SK-N-SH (cell line): ENCODE results near the gene MAN2A2. TPM values are rescaled to one million over a fixed set of nuclear protein-coding genes. Genes with fewer than 3 reads are reported as not detected.

Experiments used
- CTCF ChIA-PET: fragments of 300-600, 350-600 bp; formaldehyde crosslinking; extraction: SDS; loops from one replicate; lab custom pipeline; 2021; lab: Yijun Ruan, JAX
- POLR2A ChIA-PET: fragments of 350-600 bp; sonication (Branson Sonifier 250); formaldehyde crosslinking; extraction: SDS; loops from one replicate; lab custom pipeline; 2020; ENCODE audit warnings: antibody characterized with exemption, inconsistent platforms; lab: Yijun Ruan, JAX
- DNase-seq: peaks from one replicate; pipeline ENCODE4 v3.0.0; 2012
- H2AFZ ChIP-seq: fragments of 200-600 bp; sonication (generic); 2 replicates; pipeline ENCODE4 v1.8.1; 2016; ENCODE audit warnings: antibody characterized with exemption, mild to moderate bottlenecking, low read depth
- H3F3A ChIP-seq: fragments of 200-600 bp; sonication (generic); replicated peaks from 2 replicates; pipeline ENCODE3; 2016; ENCODE audit warnings: antibody characterized with exemption, mild to moderate bottlenecking; ENCODE audit not compliant: insufficient read depth
- H3K27ac ChIP-seq, 2 experiments: fragments of 200-500 bp in 1 of 2; fragments of 200-600 bp in 1 of 2; sonication (Bioruptor generic) in 1 of 2; sonication (generic), shearing (Covaris generic) in 1 of 2; 2 replicates each; pipeline versions ENCODE4 v1.5.1 to v1.6.1; 2014 to 2016; ENCODE audit warnings: low read depth in 2 of 2, inconsistent platforms in 1 of 2, low read length in 1 of 2, mild to moderate bottlenecking in 1 of 2, mixed read lengths in 1 of 2
- H3K27me3 ChIP-seq: fragments of 200-600 bp; sonication (generic), shearing (Covaris generic); 2 replicates; pipeline ENCODE4 v1.6.1; 2016; ENCODE audit warnings: mixed run types; ENCODE audit not compliant: insufficient read depth
- H3K36me3 ChIP-seq, 2 experiments: fragments of 200-500 bp in 1 of 2; fragments of 200-600 bp in 1 of 2; sonication (Bioruptor generic) in 1 of 2; sonication (generic) in 1 of 2; replicated peaks in 1 of 2; 2 replicates each; pipeline versions ENCODE3 to v1.5.1; 2014 to 2016; ENCODE audit warnings: low read length in 1 of 2, mild to moderate bottlenecking in 1 of 2; ENCODE audit not compliant: insufficient read depth in 2 of 2, control insufficient read depth in 1 of 2
- H3K4me1 ChIP-seq, 2 experiments: fragments of 200-500 bp in 1 of 2; fragments of 200-600 bp in 1 of 2; sonication (Bioruptor generic) in 1 of 2; sonication (generic), shearing (Covaris generic) in 1 of 2; 2 replicates each; pipeline versions ENCODE4 v1.5.1 to v1.6.1; 2014 to 2016; ENCODE audit warnings: low read depth in 1 of 2, low read length in 1 of 2, mixed run types in 1 of 2; ENCODE audit not compliant: insufficient read depth in 2 of 2, control insufficient read depth in 1 of 2
- H3K4me2 ChIP-seq: fragments of 200-600 bp; sonication (generic), shearing (Covaris generic); 2 replicates; pipeline ENCODE4 v1.6.1; 2017; ENCODE audit warnings: mixed run types
- H3K4me3 ChIP-seq, 2 experiments: fragments of 200-500 bp in 1 of 2; fragments of 200-600 bp in 1 of 2; sonication (Bioruptor generic) in 1 of 2; sonication (generic), shearing (Covaris generic) in 1 of 2; 2 replicates each; pipeline versions ENCODE4 v1.5.1 to v1.8.1; 2014 to 2016; ENCODE audit warnings: low read depth in 2 of 2, inconsistent platforms in 1 of 2, low read length in 1 of 2, mild to moderate bottlenecking in 1 of 2, mixed read lengths in 1 of 2, moderate library complexity in 1 of 2
- H3K79me2 ChIP-seq: fragments of 200-600 bp; sonication (generic); 2 replicates; pipeline ENCODE4 v1.8.1; 2017; ENCODE audit warnings: mild to moderate bottlenecking; ENCODE audit not compliant: insufficient read depth
- H3K9ac ChIP-seq: fragments of 200-600 bp; sonication (generic); 2 replicates; pipeline ENCODE4 v1.6.1; 2017; ENCODE audit warnings: mixed run types
- H3K9me2 ChIP-seq: fragments of 200-600 bp; sonication (generic); 2 replicates; pipeline ENCODE4 v1.6.1; 2017; ENCODE audit warnings: mixed run types
- H3K9me3 ChIP-seq: fragments of 200-600 bp; sonication (generic); 2 replicates; pipeline ENCODE4 v1.6.1; 2017; ENCODE audit warnings: mixed run types, mild to moderate bottlenecking, moderate library complexity
- H4K20me1 ChIP-seq: fragments of 200-600 bp; sonication (generic); 2 replicates; pipeline ENCODE4 v1.6.1; 2017; ENCODE audit warnings: mild to moderate bottlenecking, mixed run types; ENCODE audit not compliant: insufficient read depth
- CHD2 ChIP-seq: fragments of 150-350 bp; IDR thresholded peaks from 2 replicates; pipeline ENCODE4 v1.6.1; 2018; ENCODE audit warnings: low read length; ENCODE audit not compliant: partially characterized antibody
- ELF1 ChIP-seq: IDR thresholded peaks from 2 replicates; pipeline ENCODE4 v1.4.0; 2012
- EP300 ChIP-seq, 2 experiments: IDR thresholded peaks; 2 replicates each; pipeline versions ENCODE4 v1.4.0 to v1.6.1; 2012; ENCODE audit warnings: borderline replicate concordance in 1 of 2, low read depth in 1 of 2, low read length in 1 of 2
- EZH2phosphoT487 ChIP-seq: fragments of 200-600 bp; sonication (generic); IDR thresholded peaks from 2 replicates; pipeline ENCODE4 v1.6.1; 2017; ENCODE audit warnings: low read depth, mixed run types, mild to moderate bottlenecking, antibody characterized with exemption, moderate library complexity, borderline replicate concordance
- FOSL2 ChIP-seq: IDR thresholded peaks from 2 replicates; pipeline ENCODE4 v1.4.0; 2012; ENCODE audit warnings: low read depth, mild to moderate bottlenecking, moderate library complexity, borderline replicate concordance
- FOXJ3 ChIP-seq: sonication (generic); formaldehyde crosslinking; IDR thresholded peaks from 2 replicates; pipeline ENCODE4 v1.5.1; 2020; ENCODE audit warnings: mild to moderate bottlenecking, missing genetic modification reagents
- FOXM1 ChIP-seq: IDR thresholded peaks from 2 replicates; pipeline ENCODE4 v1.4.0; 2012; ENCODE audit warnings: low read depth, mild to moderate bottlenecking
- GABPA ChIP-seq: IDR thresholded peaks from 2 replicates; pipeline ENCODE4 v1.4.0; 2012; ENCODE audit warnings: low read depth, mild to moderate bottlenecking
- IRF3 ChIP-seq: fragments of 150-350 bp; IDR thresholded peaks from 2 replicates; pipeline ENCODE4 v1.6.1; 2016; ENCODE audit warnings: mild to moderate bottlenecking, low read depth, low read length
- MEF2A ChIP-seq: IDR thresholded peaks from 2 replicates; pipeline ENCODE4 v1.4.0; 2012; ENCODE audit warnings: low read depth, borderline replicate concordance
- MXI1 ChIP-seq: IDR thresholded peaks from 2 replicates; pipeline ENCODE4 v1.6.1; 2012; ENCODE audit warnings: mild to moderate bottlenecking, low read depth, low read length, improper control_type of control experiment
- NFIC ChIP-seq: IDR thresholded peaks from 2 replicates; pipeline ENCODE4 v1.4.0; 2012; ENCODE audit warnings: borderline replicate concordance
- POLR2AphosphoS5 ChIP-seq: IDR thresholded peaks from 2 replicates; pipeline ENCODE4 v1.6.1; 2012; ENCODE audit warnings: low read depth, low read length
- RAD21 ChIP-seq: IDR thresholded peaks from 2 replicates; pipeline ENCODE4 v1.6.1; 2012; ENCODE audit warnings: mild to moderate bottlenecking, low read length
- RCOR1 ChIP-seq: fragments of 150-350 bp; IDR thresholded peaks from 2 replicates; pipeline ENCODE4 v1.6.1; 2017; ENCODE audit warnings: antibody characterized with exemption, low read length
- RFX5 ChIP-seq: IDR thresholded peaks from 2 replicates; pipeline ENCODE4 v1.6.1; 2012; ENCODE audit warnings: mild to moderate bottlenecking, improper control_type of control experiment, low read length
- RXRA ChIP-seq: IDR thresholded peaks from 2 replicates; pipeline ENCODE4 v1.4.0; 2012; ENCODE audit warnings: low read depth, mild to moderate bottlenecking, borderline replicate concordance
- SIN3A ChIP-seq: IDR thresholded peaks from 2 replicates; pipeline ENCODE4 v1.6.1; 2012; ENCODE audit warnings: low read depth, mild to moderate bottlenecking, low read length, moderate library complexity, borderline replicate concordance
- SMC3 ChIP-seq: IDR thresholded peaks from 2 replicates; pipeline ENCODE4 v1.6.1; 2012; ENCODE audit warnings: low read depth, low read length, improper control_type of control experiment
- TCF12 ChIP-seq: IDR thresholded peaks from 2 replicates; pipeline ENCODE4 v1.4.0; 2012
- TEAD4 ChIP-seq: IDR thresholded peaks from 2 replicates; pipeline ENCODE4 v1.4.0; 2012; ENCODE audit warnings: mild to moderate bottlenecking, borderline replicate concordance; ENCODE audit not compliant: insufficient read depth
- YY1 ChIP-seq: IDR thresholded peaks from 2 replicates; pipeline ENCODE4 v1.4.0; 2012; ENCODE audit warnings: low read depth, mild to moderate bottlenecking
- WGBS: methylation state at CpG from one replicate; pipeline ENCODE4 v1.1.6; 2017; ENCODE audit warnings: low lambda C conversion rate; 5-methylcytosine and 5-hydroxymethylcytosine counted together
- polyA plus RNA-seq, 3 experiments: library from polyadenylated mRNA; depleted of rRNA; stranded (reverse); fragments of >200 nt; gene quantifications; 2 replicates each; pipeline ENCODE4 v1.2.3, GENCODE V29; 2012
- TF ChIP-seq, protein P1 (sequence below): IDR thresholded peaks from 2 replicates; pipeline ENCODE4; 2012
- TF ChIP-seq, protein P2 (sequence below): IDR thresholded peaks from 2 replicates; pipeline ENCODE4 v1.4.0; 2012; ENCODE audit warnings: low read depth
- TF ChIP-seq, protein P3 (sequence below): fragments of 150-350 bp; IDR thresholded peaks from 2 replicates; pipeline ENCODE4 v1.6.1; 2017; ENCODE audit warnings: antibody characterized with exemption, low read length, low read depth, borderline replicate concordance

The MAN2A2 gene
- polyA plus RNA-seq, 1 of the 3 experiments (the other 2 are of a cell fraction), result 35.0 TPM

DNA sequence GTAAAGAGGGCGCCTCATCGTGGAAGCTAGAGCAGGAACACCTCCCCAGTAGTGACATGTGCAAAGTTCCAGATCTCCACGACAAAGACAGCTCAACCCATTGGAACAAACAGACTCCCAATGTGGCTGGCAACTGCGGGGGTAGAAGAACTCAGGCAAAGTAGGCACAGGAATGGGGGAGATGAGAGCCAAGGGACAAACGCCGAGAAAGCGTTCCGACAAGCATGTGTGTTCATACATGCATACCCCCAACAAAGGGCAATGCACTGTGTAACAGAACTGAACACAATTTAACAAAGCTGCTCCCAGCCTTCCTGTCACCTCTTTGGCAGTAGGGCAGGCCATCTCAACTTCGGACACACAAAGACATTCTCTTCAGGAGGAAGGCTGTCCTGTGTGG, 63.2 kb downstream of the MAN2A2 start:
- Histone ChIP-seq H3K79me2 (peaks cover 19% of the 10 kb centered on the region; the same call in 1 of the 2 replicates), H3K9me3 (no peaks in the 10 kb centered on the region), H3K27ac (no peak overlapping the region), H3K9me2 (no peaks in the 10 kb centered on the region), H3K9ac (no peak overlapping the region), H3K27me3 (no peaks in the 10 kb centered on the region), H3K4me1 (no peaks in the 10 kb centered on the region), H3K4me3 (no peak overlapping the region), H3F3A (peaks cover 22% of the 10 kb centered on the region), H4K20me1 (no peaks in the 10 kb centered on the region), H3K36me3 (peaks cover 49 to 62% of the 10 kb centered on the region in 2 experiments)
- no peak for DNase-seq
- ChIA-PET CTCF (interaction anchor here (0.5 to 7.3 kb wide), 6 partner anchors 8 to 67 kb away, joined by 3 to 74 read pairs (median 4); partner anchors contain the start of gene HDDC3), POLR2A (no interaction called here)
- 93% methylated on average over 9 of the region's 9 CpGs for WGBS
- TF ChIP-seq RXRA, result no peak
- TF ChIP-seq GABPA, result no peak
- no peak for TF ChIP-seq TEAD4
- no peak for TF ChIP-seq NFIC
- TF ChIP-seq FOXM1, result no peak
- TF ChIP-seq, protein P1, sequence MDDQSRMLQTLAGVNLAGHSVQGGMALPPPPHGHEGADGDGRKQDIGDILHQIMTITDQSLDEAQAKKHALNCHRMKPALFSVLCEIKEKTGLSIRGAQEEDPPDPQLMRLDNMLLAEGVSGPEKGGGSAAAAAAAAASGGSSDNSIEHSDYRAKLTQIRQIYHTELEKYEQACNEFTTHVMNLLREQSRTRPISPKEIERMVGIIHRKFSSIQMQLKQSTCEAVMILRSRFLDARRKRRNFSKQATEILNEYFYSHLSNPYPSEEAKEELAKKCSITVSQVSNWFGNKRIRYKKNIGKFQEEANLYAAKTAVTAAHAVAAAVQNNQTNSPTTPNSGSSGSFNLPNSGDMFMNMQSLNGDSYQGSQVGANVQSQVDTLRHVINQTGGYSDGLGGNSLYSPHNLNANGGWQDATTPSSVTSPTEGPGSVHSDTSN, result no peak
- no peak for TF ChIP-seq TCF12
- no peak for TF ChIP-seq RCOR1
- TF ChIP-seq, protein P2, sequence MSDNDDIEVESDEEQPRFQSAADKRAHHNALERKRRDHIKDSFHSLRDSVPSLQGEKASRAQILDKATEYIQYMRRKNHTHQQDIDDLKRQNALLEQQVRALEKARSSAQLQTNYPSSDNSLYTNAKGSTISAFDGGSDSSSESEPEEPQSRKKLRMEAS, result no peak
- TF ChIP-seq POLR2AphosphoS5, result no peak
- no peak for TF ChIP-seq EZH2phosphoT487
- no peak for TF ChIP-seq MXI1
- TF ChIP-seq, all 33 proteins: peak for 0
- Histone ChIP-seq H2AFZ (no peak overlapping the region), H3K4me2 (no peak overlapping the region)

GRCh38 chr15:90967206-90967605, 64.1 kb downstream of the MAN2A2 start:
- Histone ChIP-seq H3K36me3 (peaks cover 49 to 53% of the 10 kb centered on the region in 2 experiments), H3K79me2 (peaks cover 19% of the 10 kb centered on the region; the same call in 1 of the 2 replicates), H4K20me1 (no peaks in the 10 kb centered on the region), H3K9ac (no peak overlapping the region), H3K4me3 (no peak overlapping the region), H3K4me2 (no peak overlapping the region), H3K27ac (no peak overlapping the region), H3K9me3 (no peaks in the 10 kb centered on the region), H3K9me2 (no peaks in the 10 kb centered on the region), H2AFZ (no peak overlapping the region), H3F3A (peaks cover 22% of the 10 kb centered on the region), H3K27me3 (no peaks in the 10 kb centered on the region), H3K4me1 (no peaks in the 10 kb centered on the region)
- ChIA-PET CTCF (interaction anchor here (0.9 to 7.3 kb wide), 4 partner anchors 9 to 83 kb away, joined by 3 to 74 read pairs (median 6); partner anchors contain the start of gene HDDC3), POLR2A (no interaction called here)
- no peak for DNase-seq
- WGBS, result 92% methylated on average over 5 of the region's 5 CpGs
- TF ChIP-seq MEF2A, result no peak
- no peak for TF ChIP-seq ELF1
- TF ChIP-seq FOXM1, result no peak
- TF ChIP-seq MXI1, result no peak
- TF ChIP-seq FOXJ3 (CRISPR knock-in tag), result no peak
- TF ChIP-seq, protein P2, result no peak
- no peak for TF ChIP-seq FOSL2
- TF ChIP-seq CHD2, result no peak
- no peak for TF ChIP-seq NFIC
- TF ChIP-seq, protein P1, result no peak
- TF ChIP-seq SMC3, result no peak
- TF ChIP-seq YY1, result no peak
- TF ChIP-seq IRF3, result no peak
- TF ChIP-seq RAD21, result no peak
- no peak for TF ChIP-seq RFX5
- TF ChIP-seq, protein P3, sequence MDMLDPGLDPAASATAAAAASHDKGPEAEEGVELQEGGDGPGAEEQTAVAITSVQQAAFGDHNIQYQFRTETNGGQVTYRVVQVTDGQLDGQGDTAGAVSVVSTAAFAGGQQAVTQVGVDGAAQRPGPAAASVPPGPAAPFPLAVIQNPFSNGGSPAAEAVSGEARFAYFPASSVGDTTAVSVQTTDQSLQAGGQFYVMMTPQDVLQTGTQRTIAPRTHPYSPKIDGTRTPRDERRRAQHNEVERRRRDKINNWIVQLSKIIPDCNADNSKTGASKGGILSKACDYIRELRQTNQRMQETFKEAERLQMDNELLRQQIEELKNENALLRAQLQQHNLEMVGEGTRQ, result no peak
- TF ChIP-seq EP300 (IDR thresholded peaks at IDR 0.05; ENCODE audit: borderline replicate concordance in 1 of 2, low read depth in 1 of 2, low read length in 1 of 2), result no peak
- no peak for TF ChIP-seq SIN3A
- no peak for TF ChIP-seq RCOR1
